ENCODE results near the gene IL1RAPL1.

IL1RAPL1 gene

DNA sequence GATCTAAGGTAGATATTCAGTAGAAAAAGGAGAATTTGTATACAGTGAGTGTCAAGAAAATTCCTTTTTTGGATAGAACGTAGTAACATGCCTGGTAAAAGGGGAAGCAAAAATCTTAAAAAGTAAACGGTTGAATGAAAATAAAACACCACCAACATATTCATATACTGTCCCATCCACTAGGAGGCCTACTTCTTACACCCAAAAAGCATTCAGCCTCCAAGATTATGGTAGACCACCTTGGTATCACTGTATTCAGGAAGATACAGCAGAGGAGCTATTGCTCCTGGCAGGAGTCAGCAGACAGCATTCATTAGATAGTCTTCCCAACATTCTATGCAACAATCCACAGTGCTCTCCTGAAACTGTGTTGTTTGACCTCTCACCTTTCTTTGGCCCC is 1353.5 kb downstream of the IL1RAPL1 start:
- DNase-seq (ENCODE audit: low read depth, low spot score): no peak
- no peak for TF ChIP-seq SUZ12 (IDR thresholded peaks at IDR 0.05; ENCODE audit: extremely low read depth, insufficient read depth, insufficient read length)
- TF ChIP-seq ZNF274 (IDR thresholded peaks at IDR 0.05; ENCODE audit: low read depth, low read length): no peak
- TF ChIP-seq YY1 (IDR thresholded peaks at IDR 0.05; ENCODE audit: insufficient read depth, insufficient read length): no peak
- H3K4me3 ChIP-seq (ENCODE audit: insufficient read length, low read depth): no peak overlapping the region
- H3K9ac ChIP-seq (ENCODE audit: insufficient read length, low read depth): no peak overlapping the region
- H3K4me1 ChIP-seq (ENCODE audit: insufficient read depth, insufficient read length): no peaks in the 10 kb centered on the region
- H3K9me3 ChIP-seq (ENCODE audit: insufficient read depth, low read length): no peaks in the 10 kb centered on the region
- no peaks in the 10 kb centered on the region for H3K27me3 ChIP-seq (ENCODE audit: insufficient read depth, insufficient read length)
- no peaks in the 10 kb centered on the region for H3K36me3 ChIP-seq (ENCODE audit: insufficient read depth, insufficient read length, low read length)

DNA sequence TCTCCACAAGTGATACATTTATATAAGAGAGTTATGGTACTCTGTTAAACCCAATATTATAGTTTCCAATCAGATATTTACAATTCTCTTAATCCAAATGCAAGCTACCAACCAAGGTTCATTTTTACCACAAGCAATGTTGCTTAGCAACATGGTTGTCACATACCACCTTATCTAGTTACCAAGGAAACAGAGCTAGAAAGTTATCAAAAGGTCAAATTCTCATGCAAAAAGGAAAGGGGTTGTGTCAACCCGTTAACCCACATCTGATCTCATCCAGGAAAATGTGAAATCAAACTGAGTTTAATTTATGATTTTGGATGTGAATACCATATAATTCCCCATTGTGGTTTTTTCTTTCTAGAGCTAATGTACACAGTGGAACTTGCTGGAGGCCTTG is 1354.0 kb downstream of the IL1RAPL1 start:
- no peak overlapping the region for H3K4me3 ChIP-seq (ENCODE audit: insufficient read length, low read depth)
- TF ChIP-seq SUZ12 (IDR thresholded peaks at IDR 0.05; ENCODE audit: extremely low read depth, insufficient read depth, insufficient read length): no peak
- TF ChIP-seq YY1 (IDR thresholded peaks at IDR 0.05; ENCODE audit: insufficient read depth, insufficient read length): no peak
- TF ChIP-seq ZNF274 (IDR thresholded peaks at IDR 0.05; ENCODE audit: low read depth, low read length): no peak
- H3K9me3 ChIP-seq (ENCODE audit: insufficient read depth, low read length): no peaks in the 10 kb centered on the region
- no peaks in the 10 kb centered on the region for H3K36me3 ChIP-seq (ENCODE audit: insufficient read depth, insufficient read length, low read length)
- H3K4me1 ChIP-seq (ENCODE audit: insufficient read depth, insufficient read length): no peaks in the 10 kb centered on the region
- no peaks in the 10 kb centered on the region for H3K27me3 ChIP-seq (ENCODE audit: insufficient read depth, insufficient read length)
- no peak overlapping the region for H3K9ac ChIP-seq (ENCODE audit: insufficient read length, low read depth)
- DNase-seq (ENCODE audit: low read depth, low spot score): no peak

DNA sequence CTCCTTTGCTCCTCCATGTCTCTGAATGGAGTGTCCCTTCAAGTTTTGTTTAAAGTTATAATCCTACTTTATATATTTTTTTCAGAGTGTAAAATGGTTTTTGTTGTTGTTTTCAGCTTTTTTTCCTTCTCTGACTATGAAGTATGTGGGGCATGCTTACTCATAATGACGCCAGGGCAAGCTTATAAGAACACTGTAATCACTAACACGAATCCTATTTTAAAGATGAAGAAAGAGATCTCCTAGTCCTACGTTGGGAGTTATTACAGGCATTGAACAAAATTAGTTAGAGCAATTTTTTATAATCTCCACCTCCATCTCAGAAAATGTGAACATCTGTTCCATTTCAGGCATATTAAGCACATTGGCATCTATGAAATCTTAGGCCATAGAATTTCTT is 1360.0 kb downstream of the IL1RAPL1 start:
- TF ChIP-seq YY1 (IDR thresholded peaks at IDR 0.05; ENCODE audit: insufficient read depth, insufficient read length): no peak
- TF ChIP-seq SUZ12 (IDR thresholded peaks at IDR 0.05; ENCODE audit: extremely low read depth, insufficient read depth, insufficient read length): no peak
- TF ChIP-seq ZNF274 (IDR thresholded peaks at IDR 0.05; ENCODE audit: low read depth, low read length): no peak
- H3K9ac ChIP-seq (ENCODE audit: insufficient read length, low read depth): no peak overlapping the region
- H3K36me3 ChIP-seq (ENCODE audit: insufficient read depth, insufficient read length, low read length): no peaks in the 10 kb centered on the region
- no peak overlapping the region for H3K4me3 ChIP-seq (ENCODE audit: insufficient read length, low read depth)
- no peaks in the 10 kb centered on the region for H3K4me1 ChIP-seq (ENCODE audit: insufficient read depth, insufficient read length)
- no peaks in the 10 kb centered on the region for H3K27me3 ChIP-seq (ENCODE audit: insufficient read depth, insufficient read length)
- no peak for DNase-seq (ENCODE audit: low read depth, low spot score)
- H3K9me3 ChIP-seq (ENCODE audit: insufficient read depth, low read length): no peaks in the 10 kb centered on the region

DNA sequence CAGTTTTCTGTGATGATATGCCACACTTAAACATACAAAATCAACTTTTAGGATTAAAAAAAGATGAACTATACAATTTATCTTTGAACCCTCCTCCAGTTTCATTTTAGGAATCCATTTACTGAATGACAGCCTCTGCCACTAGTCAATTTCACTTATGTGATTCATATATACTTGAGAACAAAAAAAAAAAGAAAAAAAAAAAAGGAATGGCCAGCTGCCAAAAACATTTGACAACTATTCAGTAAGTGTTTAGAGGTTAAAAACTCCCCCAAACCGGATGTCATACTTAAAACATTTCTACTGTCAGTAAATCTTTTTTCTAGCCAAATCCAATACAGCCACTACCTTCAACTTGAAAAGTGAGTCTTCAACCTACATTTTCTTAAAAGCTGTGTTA is 1361.4 kb downstream of the IL1RAPL1 start:
- Histone ChIP-seq H3K36me3 (ENCODE audit: insufficient read depth, insufficient read length, low read length) (no peaks in the 10 kb centered on the region), H3K27me3 (ENCODE audit: insufficient read depth, insufficient read length) (no peaks in the 10 kb centered on the region), H3K9ac (ENCODE audit: insufficient read length, low read depth) (no peak overlapping the region), H3K4me3 (ENCODE audit: insufficient read length, low read depth) (no peak overlapping the region), H3K4me1 (ENCODE audit: insufficient read depth, insufficient read length) (no peaks in the 10 kb centered on the region), H3K9me3 (ENCODE audit: insufficient read depth, low read length) (no peaks in the 10 kb centered on the region)
- no peak for DNase-seq (ENCODE audit: low read depth, low spot score)
- TF ChIP-seq SUZ12 (IDR thresholded peaks at IDR 0.05; ENCODE audit: extremely low read depth, insufficient read depth, insufficient read length) (no peak), YY1 (IDR thresholded peaks at IDR 0.05; ENCODE audit: insufficient read depth, insufficient read length) (no peak), ZNF274 (IDR thresholded peaks at IDR 0.05; ENCODE audit: low read depth, low read length) (no peak)

DNA sequence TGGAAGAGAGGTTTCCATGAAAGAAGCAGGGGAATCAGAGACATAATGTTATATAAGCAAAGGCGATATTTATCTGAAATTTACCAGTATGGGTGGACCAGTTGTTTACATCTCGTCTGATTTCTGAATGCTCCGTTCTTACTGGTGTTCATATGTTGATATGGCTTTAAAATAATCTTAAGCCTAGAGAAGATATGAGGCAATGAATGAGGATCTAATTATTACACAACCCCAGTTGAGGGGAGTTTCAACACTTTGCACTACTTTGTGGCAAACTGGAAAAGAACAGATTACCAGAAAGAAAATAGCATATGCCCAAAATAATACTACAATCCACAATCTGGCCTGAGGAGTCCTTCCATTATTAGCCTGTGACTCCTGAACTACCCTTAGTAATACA is 1364.8 kb downstream of the IL1RAPL1 start:
- Histone ChIP-seq H3K4me3 (ENCODE audit: insufficient read length, low read depth) (no peak overlapping the region), H3K27me3 (ENCODE audit: insufficient read depth, insufficient read length) (no peaks in the 10 kb centered on the region), H3K9ac (ENCODE audit: insufficient read length, low read depth) (no peak overlapping the region), H3K36me3 (ENCODE audit: insufficient read depth, insufficient read length, low read length) (no peaks in the 10 kb centered on the region), H3K4me1 (ENCODE audit: insufficient read depth, insufficient read length) (no peaks in the 10 kb centered on the region), H3K9me3 (ENCODE audit: insufficient read depth, low read length) (no peaks in the 10 kb centered on the region)
- no peak for DNase-seq (ENCODE audit: low read depth, low spot score)
- TF ChIP-seq YY1 (IDR thresholded peaks at IDR 0.05; ENCODE audit: insufficient read depth, insufficient read length) (no peak), SUZ12 (IDR thresholded peaks at IDR 0.05; ENCODE audit: extremely low read depth, insufficient read depth, insufficient read length) (no peak), ZNF274 (IDR thresholded peaks at IDR 0.05; ENCODE audit: low read depth, low read length) (no peak)

DNA sequence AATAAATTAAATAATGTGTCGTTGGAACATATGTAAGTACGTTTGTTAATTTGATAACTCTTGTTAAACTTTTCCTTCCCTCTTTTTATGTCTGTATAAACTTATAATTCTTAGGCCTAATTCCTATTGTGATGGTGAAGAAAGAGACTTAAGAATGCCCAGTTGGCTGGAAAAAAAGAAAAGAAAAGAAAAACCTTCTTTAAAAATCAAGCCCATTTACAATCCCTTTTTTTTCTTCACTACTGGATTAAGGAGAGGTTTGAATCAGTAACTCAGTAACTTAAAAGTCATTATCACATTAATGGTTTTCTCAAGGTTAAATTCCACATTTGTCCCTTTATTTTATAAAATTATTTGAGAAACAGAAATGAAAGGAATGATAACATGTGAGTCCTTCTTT is 1374.8 kb downstream of the IL1RAPL1 start:
- Histone ChIP-seq H3K36me3 (ENCODE audit: insufficient read depth, insufficient read length, low read length) (no peaks in the 10 kb centered on the region), H3K9me3 (ENCODE audit: insufficient read depth, low read length) (no peaks in the 10 kb centered on the region), H3K4me1 (ENCODE audit: insufficient read depth, insufficient read length) (no peaks in the 10 kb centered on the region), H3K27me3 (ENCODE audit: insufficient read depth, insufficient read length) (no peaks in the 10 kb centered on the region), H3K9ac (ENCODE audit: insufficient read length, low read depth) (no peak overlapping the region), H3K4me3 (ENCODE audit: insufficient read length, low read depth) (no peak overlapping the region)
- no peak for DNase-seq (ENCODE audit: low read depth, low spot score)
- TF ChIP-seq YY1 (IDR thresholded peaks at IDR 0.05; ENCODE audit: insufficient read depth, insufficient read length) (no peak), ZNF274 (IDR thresholded peaks at IDR 0.05; ENCODE audit: low read depth, low read length) (no peak), SUZ12 (IDR thresholded peaks at IDR 0.05; ENCODE audit: extremely low read depth, insufficient read depth, insufficient read length) (no peak)

DNA sequence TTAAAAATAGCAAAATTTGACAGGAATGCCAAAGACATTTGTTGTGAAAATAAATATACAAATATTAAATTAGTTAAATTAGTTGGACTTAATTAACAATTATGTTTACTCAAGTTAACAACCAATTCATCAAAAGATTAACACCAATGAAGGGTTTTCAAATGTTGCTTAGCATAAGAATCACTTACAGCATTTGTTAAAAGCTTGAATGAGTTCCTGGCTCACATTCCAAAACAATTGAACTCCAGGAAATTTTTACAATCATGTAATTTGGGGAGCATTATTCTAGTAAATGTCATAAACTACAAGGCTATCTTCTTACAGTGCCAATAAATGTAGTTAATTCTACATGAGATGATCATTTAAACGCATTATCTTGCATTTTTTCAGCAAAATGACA is 1378.4 kb downstream of the IL1RAPL1 start:
- no peak for DNase-seq (ENCODE audit: low read depth, low spot score)
- Histone ChIP-seq H3K4me3 (ENCODE audit: insufficient read length, low read depth) (no peak overlapping the region), H3K4me1 (ENCODE audit: insufficient read depth, insufficient read length) (no peaks in the 10 kb centered on the region), H3K36me3 (ENCODE audit: insufficient read depth, insufficient read length, low read length) (no peaks in the 10 kb centered on the region), H3K9ac (ENCODE audit: insufficient read length, low read depth) (no peak overlapping the region), H3K27me3 (ENCODE audit: insufficient read depth, insufficient read length) (no peaks in the 10 kb centered on the region), H3K9me3 (ENCODE audit: insufficient read depth, low read length) (no peaks in the 10 kb centered on the region)
- TF ChIP-seq ZNF274 (IDR thresholded peaks at IDR 0.05; ENCODE audit: low read depth, low read length) (no peak), YY1 (IDR thresholded peaks at IDR 0.05; ENCODE audit: insufficient read depth, insufficient read length) (no peak), SUZ12 (IDR thresholded peaks at IDR 0.05; ENCODE audit: extremely low read depth, insufficient read depth, insufficient read length) (no peak)

DNA sequence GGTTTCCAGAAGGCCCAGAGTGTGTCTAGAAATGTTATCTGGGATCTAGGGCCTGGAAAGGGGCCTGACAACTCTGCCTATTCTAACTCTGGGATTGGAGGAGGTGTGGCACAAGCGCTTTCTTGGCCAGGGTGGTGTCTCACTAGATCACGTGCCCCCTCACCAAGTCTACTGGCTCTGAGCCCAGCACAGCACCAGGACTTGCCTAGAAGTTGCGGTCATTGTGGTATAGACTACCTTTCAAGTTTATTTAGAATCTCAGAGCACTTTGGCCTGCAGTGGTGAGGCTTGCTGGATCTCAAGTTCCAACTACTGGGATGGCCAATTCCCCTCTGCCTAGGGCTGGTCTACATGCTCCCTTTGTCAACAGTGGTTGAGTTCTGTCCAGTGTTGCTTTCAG is 1404.8 kb downstream of the IL1RAPL1 start:
- Histone ChIP-seq H3K36me3 (ENCODE audit: insufficient read depth, insufficient read length, low read length) (no peaks in the 10 kb centered on the region), H3K4me3 (ENCODE audit: insufficient read length, low read depth) (no peak overlapping the region), H3K9me3 (ENCODE audit: insufficient read depth, low read length) (no peaks in the 10 kb centered on the region), H3K9ac (ENCODE audit: insufficient read length, low read depth) (no peak overlapping the region), H3K4me1 (ENCODE audit: insufficient read depth, insufficient read length) (no peaks in the 10 kb centered on the region), H3K27me3 (ENCODE audit: insufficient read depth, insufficient read length) (no peaks in the 10 kb centered on the region)
- TF ChIP-seq ZNF274 (IDR thresholded peaks at IDR 0.05; ENCODE audit: low read depth, low read length) (no peak), SUZ12 (IDR thresholded peaks at IDR 0.05; ENCODE audit: extremely low read depth, insufficient read depth, insufficient read length) (no peak), YY1 (IDR thresholded peaks at IDR 0.05; ENCODE audit: insufficient read depth, insufficient read length) (no peak)
- no peak for DNase-seq (ENCODE audit: low read depth, low spot score)

All from NT2/D1 (cell line).